Panc1 (cell line): ENCODE results near the gene DUSP12. TPM values are rescaled to one million over a fixed set of nuclear protein-coding genes. Genes with fewer than 3 reads are reported as not detected.

Experiments used
- ATAC-seq: fragments of 200-7000 bp; cut with Tn5 transposase; 2 replicates; pipeline ENCODE4 v1.9.1; 2020; ENCODE audit warnings: mild to moderate bottlenecking, moderate library complexity
- BruUV-seq: library from RNA; stranded (reverse); fragments of 400-500 nt; replicated peaks from 2 replicates; lab custom pipeline; 2021; lab: Mats Ljungman, UMichigan
- CTCF ChIA-PET: fragments of 300-600 bp; sonication (Branson Sonifier 250); formaldehyde crosslinking; loops from one replicate; lab custom pipeline; 2022; ENCODE audit warnings: antibody characterized with exemption; lab: Charles Lee
- POLR2A ChIA-PET: fragments of 300-600 bp; sonication (Branson Sonifier 250); formaldehyde crosslinking; loops from one replicate; lab custom pipeline; 2022; ENCODE audit warnings: antibody characterized with exemption; lab: Charles Lee
- DNase-seq: peaks from one replicate; pipeline ENCODE4 v3.0.0-alpha.2; 2010; ENCODE audit warnings: low read depth, low spot score
- H3K27ac ChIP-seq: 2 replicates; pipeline ENCODE4 v1.5.1; 2011; ENCODE audit warnings: mild to moderate bottlenecking, low read length, inconsistent platforms
- H3K27me3 ChIP-seq: fragments of 200-500 bp; sonication (Bioruptor generic); 2 replicates; pipeline ENCODE4 v1.6.0; 2014; ENCODE audit warnings: low read length, inconsistent platforms; ENCODE audit not compliant: control insufficient read depth, insufficient read depth
- H3K36me3 ChIP-seq: fragments of 200-500 bp; sonication (Bioruptor generic); 2 replicates; pipeline ENCODE4 v1.5.1; 2014; ENCODE audit warnings: inconsistent platforms, mild to moderate bottlenecking, low read length, moderate library complexity; ENCODE audit not compliant: control insufficient read depth, insufficient read depth
- H3K4me1 ChIP-seq: 2 replicates; pipeline ENCODE4 v1.5.1; 2011; ENCODE audit warnings: inconsistent platforms, mild to moderate bottlenecking, low read length, moderate library complexity; ENCODE audit not compliant: control insufficient read depth, insufficient read depth
- H3K4me3 ChIP-seq, 2 experiments: 2 replicates each; pipeline ENCODE4 v1.5.1; 2011 to 2012; ENCODE audit warnings: low read depth in 2 of 2, low read length in 2 of 2, mild to moderate bottlenecking in 2 of 2, inconsistent platforms in 1 of 2, moderate library complexity in 1 of 2
- H3K9me3 ChIP-seq: fragments of 200-500 bp; sonication (Bioruptor generic); 2 replicates; pipeline ENCODE4 v1.5.1; 2014; ENCODE audit warnings: low read depth, mild to moderate bottlenecking, inconsistent platforms, low read length, moderate library complexity; ENCODE audit not compliant: control insufficient read depth, insufficient read depth
- POLR2AphosphoS5 ChIP-seq: IDR thresholded peaks from 2 replicates; pipeline ENCODE4 v1.6.1; 2012; ENCODE audit warnings: mild to moderate bottlenecking, low read depth, low read length, moderate library complexity
- SIN3A ChIP-seq: IDR thresholded peaks from 2 replicates; pipeline ENCODE4 v1.6.1; 2012; ENCODE audit warnings: low read depth, mild to moderate bottlenecking, low read length, moderate library complexity, borderline replicate concordance; ENCODE audit not compliant: insufficient read depth
- TCF7L2 ChIP-seq: IDR thresholded peaks from 2 replicates; pipeline ENCODE4 v1.6.1; 2011; ENCODE audit warnings: mild to moderate bottlenecking, low read depth, low read length, inconsistent platforms
- in situ Hi-C: cut with HindIII; loops from 2 replicates; pipeline ENCODE4 v1.10.0; 2016; ENCODE audit warnings: low sequenced_read_pairs, low pct_unique_long_range_greater_than_20kb
- intact Hi-C: fragments of 100-400 bp; cut with micrococcal nuclease; formaldehyde crosslinking; loops from one replicate; pipeline ENCODE4 v1.10.0; 2022; ENCODE audit not compliant: unreplicated experiment
- total RNA-seq: library from RNA; stranded (reverse); gene quantifications from one replicate; pipeline ENCODE4 v1.2.1, GENCODE V29; 2021; ENCODE audit not compliant: unreplicated experiment
- TF ChIP-seq, protein P1 (sequence below): fragments of 450-650 bp; IDR thresholded peaks from 2 replicates; pipeline ENCODE4 v1.5.1; 2017; ENCODE audit warnings: mild to moderate bottlenecking
- TF ChIP-seq, protein P2 (sequence below), 2 experiments: IDR thresholded peaks; 2 replicates each; pipeline ENCODE4 v1.6.1; 2011 to 2012; ENCODE audit warnings: low read depth in 2 of 2, control low read depth in 1 of 2, low read length in 1 of 2, mild to moderate bottlenecking in 1 of 2, moderate library complexity in 1 of 2; ENCODE audit not compliant: insufficient read depth in 1 of 2

Gene DUSP12
- total RNA-seq, 1 experiment from 2014 or later: 22.0 TPM

DNA sequence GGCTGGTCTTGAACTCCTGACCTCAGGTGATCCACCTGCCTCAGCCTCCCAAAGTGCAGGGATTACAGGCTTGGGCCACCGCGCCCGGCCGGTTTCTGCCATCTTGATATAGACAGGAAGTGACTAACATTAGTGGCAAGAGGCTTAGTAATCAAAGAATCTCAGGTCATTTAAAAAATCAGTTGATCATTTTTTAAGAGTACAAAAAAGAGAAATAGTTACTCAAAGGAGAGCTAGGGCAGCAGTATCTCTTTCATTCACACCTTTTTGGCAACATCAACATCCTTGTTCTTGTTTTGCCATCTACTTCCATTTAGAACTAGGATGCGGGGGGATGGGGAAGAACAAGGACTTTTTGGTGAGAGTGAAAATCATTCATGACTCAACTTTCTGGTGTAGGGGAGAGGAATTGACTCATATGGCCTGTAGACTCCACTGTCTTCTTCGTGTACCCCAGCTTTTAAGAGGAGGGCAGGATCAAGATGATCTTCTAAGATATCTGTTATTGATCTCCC, 19.5 kb upstream of the DUSP12 start:
- Histone ChIP-seq H3K4me3 (no peak overlapping the region), H3K36me3 (no peaks in the 10 kb centered on the region; the same call in 1 of the 2 replicates), H3K4me1 (peaks cover 6% of the 10 kb centered on the region; the same call in 1 of the 2 replicates), H3K9me3 (no peaks in the 10 kb centered on the region), H3K27me3 (no peaks in the 10 kb centered on the region), H3K27ac (no peak overlapping the region)
- TF ChIP-seq SIN3A (no peak), TCF7L2 (no peak), POLR2AphosphoS5 (no peak)
- TF ChIP-seq, protein P1, sequence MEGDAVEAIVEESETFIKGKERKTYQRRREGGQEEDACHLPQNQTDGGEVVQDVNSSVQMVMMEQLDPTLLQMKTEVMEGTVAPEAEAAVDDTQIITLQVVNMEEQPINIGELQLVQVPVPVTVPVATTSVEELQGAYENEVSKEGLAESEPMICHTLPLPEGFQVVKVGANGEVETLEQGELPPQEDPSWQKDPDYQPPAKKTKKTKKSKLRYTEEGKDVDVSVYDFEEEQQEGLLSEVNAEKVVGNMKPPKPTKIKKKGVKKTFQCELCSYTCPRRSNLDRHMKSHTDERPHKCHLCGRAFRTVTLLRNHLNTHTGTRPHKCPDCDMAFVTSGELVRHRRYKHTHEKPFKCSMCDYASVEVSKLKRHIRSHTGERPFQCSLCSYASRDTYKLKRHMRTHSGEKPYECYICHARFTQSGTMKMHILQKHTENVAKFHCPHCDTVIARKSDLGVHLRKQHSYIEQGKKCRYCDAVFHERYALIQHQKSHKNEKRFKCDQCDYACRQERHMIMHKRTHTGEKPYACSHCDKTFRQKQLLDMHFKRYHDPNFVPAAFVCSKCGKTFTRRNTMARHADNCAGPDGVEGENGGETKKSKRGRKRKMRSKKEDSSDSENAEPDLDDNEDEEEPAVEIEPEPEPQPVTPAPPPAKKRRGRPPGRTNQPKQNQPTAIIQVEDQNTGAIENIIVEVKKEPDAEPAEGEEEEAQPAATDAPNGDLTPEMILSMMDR: no peak
- TF ChIP-seq, protein P2, sequence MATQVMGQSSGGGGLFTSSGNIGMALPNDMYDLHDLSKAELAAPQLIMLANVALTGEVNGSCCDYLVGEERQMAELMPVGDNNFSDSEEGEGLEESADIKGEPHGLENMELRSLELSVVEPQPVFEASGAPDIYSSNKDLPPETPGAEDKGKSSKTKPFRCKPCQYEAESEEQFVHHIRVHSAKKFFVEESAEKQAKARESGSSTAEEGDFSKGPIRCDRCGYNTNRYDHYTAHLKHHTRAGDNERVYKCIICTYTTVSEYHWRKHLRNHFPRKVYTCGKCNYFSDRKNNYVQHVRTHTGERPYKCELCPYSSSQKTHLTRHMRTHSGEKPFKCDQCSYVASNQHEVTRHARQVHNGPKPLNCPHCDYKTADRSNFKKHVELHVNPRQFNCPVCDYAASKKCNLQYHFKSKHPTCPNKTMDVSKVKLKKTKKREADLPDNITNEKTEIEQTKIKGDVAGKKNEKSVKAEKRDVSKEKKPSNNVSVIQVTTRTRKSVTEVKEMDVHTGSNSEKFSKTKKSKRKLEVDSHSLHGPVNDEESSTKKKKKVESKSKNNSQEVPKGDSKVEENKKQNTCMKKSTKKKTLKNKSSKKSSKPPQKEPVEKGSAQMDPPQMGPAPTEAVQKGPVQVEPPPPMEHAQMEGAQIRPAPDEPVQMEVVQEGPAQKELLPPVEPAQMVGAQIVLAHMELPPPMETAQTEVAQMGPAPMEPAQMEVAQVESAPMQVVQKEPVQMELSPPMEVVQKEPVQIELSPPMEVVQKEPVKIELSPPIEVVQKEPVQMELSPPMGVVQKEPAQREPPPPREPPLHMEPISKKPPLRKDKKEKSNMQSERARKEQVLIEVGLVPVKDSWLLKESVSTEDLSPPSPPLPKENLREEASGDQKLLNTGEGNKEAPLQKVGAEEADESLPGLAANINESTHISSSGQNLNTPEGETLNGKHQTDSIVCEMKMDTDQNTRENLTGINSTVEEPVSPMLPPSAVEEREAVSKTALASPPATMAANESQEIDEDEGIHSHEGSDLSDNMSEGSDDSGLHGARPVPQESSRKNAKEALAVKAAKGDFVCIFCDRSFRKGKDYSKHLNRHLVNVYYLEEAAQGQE (IDR thresholded peaks at IDR 0.05; ENCODE audit: insufficient read depth in 1 of 2, low read depth in 2 of 2, low read length in 1 of 2): no peak
- ATAC-seq (no peak), DNase-seq (no peak)
- intact Hi-C loops (loop anchor here (10.0 kb wide), 1 partner anchor 165 kb away; no protein-coding TSS in a partner anchor), in situ Hi-C loops (loop anchor here (25.0 kb wide), 1 partner anchor 193 kb away; the partner anchor contains the start of gene FCGR3A)
- ChIA-PET CTCF (interaction anchor here (0.6 kb wide), 1 partner anchor 8 kb away, joined by 5 read pairs; no protein-coding TSS in a partner anchor), POLR2A (interaction anchor here (0.6 kb wide), 1 partner anchor 231 kb away, joined by 3 read pairs; no protein-coding TSS in a partner anchor)
- BruUV-seq: no TSS peak

DNA sequence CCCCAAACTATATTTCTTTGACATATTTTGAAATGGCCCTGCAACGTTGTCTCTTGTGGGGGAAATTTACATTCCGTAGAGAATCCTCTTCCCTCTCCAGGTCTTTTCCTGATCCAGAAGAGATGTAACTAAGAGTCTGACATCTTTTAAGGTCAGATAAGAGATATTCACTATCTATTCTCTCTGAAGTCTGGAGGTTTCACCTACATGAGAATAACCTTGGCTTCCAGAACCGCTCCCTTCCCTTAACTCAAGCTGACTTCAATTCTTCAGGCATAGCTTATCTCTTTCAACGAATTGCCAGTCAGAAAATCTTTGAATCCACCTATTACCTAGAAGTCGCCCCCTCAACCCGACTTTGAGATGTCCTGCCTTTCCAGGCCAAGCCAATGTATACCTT, 18.3 kb upstream of the DUSP12 start:
- no peaks in the 10 kb centered on the region; the same call in 1 of the 2 replicates for H3K36me3 ChIP-seq
- no peaks in the 10 kb centered on the region for H3K27me3 ChIP-seq
- DNase-seq (no peak), ATAC-seq (no peak)
- no TSS peak for BruUV-seq
- no peaks in the 10 kb centered on the region for H3K9me3 ChIP-seq
- no peak overlapping the region for H3K27ac ChIP-seq
- H3K4me1 ChIP-seq: peaks cover 6% of the 10 kb centered on the region; the same call in 1 of the 2 replicates
- in situ Hi-C loops (loop anchor here (25.0 kb wide), 1 partner anchor 194 kb away; the partner anchor contains the start of gene FCGR3A), intact Hi-C loops (loop anchor here (10.0 kb wide), 1 partner anchor 166 kb away; no protein-coding TSS in a partner anchor)
- H3K4me3 ChIP-seq: no peak overlapping the region
- TF ChIP-seq TCF7L2 (no peak), POLR2AphosphoS5 (no peak), SIN3A (no peak)
- TF ChIP-seq, protein P2 (IDR thresholded peaks at IDR 0.05; ENCODE audit: insufficient read depth in 1 of 2, low read depth in 2 of 2, low read length in 1 of 2): no peak
- TF ChIP-seq, protein P1: no peak
- ChIA-PET POLR2A (no interaction called here), CTCF (no interaction called here)
